Fibroblast of upper back skin (primary cell): ENCODE measurements around the gene ADCYAP1.
"Not testable (repeated sequence)": the region's sequence is repeated elsewhere in the genome, so short reads cannot be mapped to it uniquely, and the experiment has no call there.

Experiments
- DNase-seq: peaks from one replicate; pipeline ENCODE4 v3.0.0-alpha.2; 2013

Gene ADCYAP1

DNA sequence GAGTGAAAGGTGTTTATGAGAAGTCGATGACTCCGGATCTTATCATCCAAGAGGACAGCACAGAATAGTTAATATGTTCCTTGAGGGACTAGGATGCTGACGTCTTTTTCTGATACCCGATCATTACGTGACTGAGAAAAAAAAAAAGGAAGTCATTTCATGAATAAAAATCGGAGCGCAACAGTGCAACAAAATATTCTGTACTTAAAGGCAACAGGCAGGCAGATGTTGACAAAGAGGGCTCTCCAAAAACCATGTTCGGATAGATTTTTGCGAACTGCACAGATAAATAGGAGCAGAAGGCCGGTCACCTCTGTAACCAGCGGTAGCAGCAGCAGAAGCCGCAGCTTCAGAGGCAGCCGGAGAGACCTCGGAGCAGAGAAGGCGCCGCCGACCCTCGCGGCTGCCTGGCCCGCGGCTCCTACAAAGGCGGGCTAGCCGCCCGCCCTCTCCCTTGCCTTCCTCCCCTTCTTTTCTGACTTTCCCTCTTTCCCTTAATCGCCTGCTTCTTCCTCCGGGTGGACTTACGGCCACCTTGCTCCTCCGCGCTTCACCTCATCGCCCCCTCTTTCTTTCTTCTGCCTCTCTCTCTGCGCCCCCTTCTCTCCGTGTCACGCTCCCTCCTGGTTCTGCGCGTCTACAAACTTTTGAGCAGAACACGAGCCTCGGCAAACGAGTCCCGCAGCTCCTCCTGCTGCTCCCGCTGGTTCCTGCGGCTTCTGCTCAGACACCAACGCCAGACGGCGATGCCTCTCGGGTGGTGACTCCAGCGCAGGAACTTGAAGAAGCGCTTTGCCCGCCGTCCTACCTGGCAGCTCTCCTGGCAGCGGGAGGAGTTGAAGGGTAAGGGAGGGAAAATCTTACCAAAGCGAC lies at the start of gene ADCYAP1:
TSS of gene ADCYAP1 (plus strand) at position 654 of the 873 bp plus-strand sequence. CDS start 516 bp downstream, outside the sequence.
- DNase-seq: no peak

DNA sequence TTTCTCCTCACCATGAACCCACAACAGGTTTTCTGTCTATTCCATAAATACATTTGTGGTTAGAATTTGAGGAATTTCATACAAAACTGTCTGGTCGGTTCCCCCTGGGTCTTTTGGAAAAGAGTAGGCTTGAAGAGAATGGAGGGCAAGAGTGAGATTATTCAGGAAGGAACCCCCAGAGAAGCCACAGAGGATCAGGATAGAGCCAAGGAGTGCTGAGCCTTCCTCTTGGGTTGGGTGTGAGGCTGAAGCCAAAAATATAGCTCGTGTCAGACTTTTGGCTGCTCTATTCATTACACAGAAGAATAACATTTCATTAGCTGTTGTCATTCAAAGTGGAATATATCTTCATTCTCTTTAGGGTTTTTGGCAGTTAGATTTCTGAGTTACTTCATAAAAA lies 46.7 kb upstream of the ADCYAP1 start:
- DNase-seq: peak; percentile 59

DNA sequence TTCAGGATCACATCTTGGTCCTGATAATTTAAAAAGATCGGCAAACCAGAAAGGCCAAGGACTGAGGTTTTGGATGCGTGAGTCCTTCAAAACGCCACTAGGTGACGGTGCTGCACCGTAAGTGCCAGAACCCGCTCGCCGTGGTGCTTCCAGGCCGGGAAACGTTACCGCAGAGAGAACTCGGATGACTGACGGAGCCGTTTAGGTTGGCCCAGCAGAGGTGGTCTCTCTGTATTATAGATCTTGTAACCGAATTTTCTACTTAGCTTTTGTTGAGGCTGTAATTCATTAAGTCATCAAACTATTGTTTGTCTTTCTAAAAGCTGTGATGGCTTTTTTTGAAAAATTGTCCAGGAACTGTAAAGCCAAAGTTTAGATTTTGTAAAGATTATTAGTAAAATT lies 39.8 kb upstream of the ADCYAP1 start:
- DNase-seq: peak; percentile 72

DNA sequence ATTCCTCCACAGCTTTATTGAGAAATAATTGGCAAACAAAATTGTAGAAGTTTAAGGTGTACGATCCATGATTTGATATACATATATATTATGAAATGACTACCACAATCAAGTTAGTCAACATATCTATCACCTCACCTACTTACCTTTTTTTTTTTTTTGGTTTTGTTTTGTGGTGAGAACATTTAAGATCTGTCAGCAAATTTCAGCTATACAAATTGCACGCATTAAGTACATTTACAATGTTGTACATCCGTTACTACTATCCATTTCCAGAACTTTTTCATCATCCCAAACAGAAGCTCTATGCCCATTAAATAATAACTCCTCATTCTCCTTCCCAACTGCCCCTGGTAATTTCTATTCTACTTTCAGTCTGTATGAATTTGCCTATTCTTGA lies 37.4 kb upstream of the ADCYAP1 start:
- no peak for DNase-seq

DNA sequence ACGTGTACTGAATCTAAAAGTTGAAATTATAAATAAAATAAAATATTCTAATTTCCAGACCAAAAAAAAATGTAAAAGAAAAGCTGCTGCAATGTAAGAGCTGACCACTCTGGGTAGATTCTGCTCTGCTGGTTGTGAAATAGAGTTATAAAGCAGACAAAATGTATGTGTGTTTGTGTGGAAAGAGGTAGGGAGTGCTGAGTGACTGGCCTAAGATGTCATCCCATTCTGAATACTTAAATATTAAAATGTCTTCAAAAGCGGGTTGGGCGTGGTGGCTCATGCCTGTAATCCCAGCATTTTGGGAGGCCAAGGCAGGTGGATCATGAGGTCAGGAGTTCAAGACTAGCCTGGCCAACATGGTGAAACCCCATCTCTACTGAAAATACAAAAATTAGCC lies 31.2 kb upstream of the ADCYAP1 start:
- not testable (repeated sequence) for DNase-seq

DNA sequence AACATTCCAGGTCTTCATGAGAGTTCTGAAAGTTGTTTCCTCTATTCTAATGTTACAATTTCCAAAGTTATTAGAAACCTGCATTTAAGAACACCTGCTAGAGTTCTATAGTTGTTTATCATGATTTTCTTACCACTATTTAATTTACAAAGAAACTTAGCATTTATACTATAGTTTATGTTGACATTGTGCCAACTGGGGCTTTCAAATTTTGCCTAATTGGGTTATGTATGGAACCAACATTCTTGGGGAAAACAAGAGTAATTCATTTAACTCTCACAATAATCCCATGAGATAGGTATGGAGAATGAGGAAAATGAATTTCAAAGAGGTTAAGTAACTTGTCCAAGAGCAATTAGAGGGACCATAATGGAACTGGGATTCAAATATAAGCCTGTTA lies 28.8 kb upstream of the ADCYAP1 start:
- no peak for DNase-seq

DNA sequence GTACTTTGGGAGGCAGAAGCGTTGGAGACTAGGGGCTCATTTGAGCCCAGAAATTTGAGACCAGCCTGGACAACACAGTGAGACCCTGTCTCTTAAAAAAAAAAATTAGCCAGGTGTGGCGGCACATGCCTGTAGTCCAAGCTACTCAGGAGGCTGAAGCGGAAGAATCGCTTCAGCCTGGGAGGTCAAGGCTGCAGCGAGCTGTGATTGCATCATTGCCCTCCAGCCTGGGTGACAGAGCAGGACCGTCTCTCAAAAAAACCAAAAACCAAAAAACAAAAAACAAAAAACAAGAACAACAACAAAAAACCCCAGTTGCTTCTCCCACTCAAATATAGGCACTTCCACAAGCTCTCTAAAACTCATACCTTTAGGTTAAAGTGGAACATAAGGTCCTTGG lies 27.4 kb upstream of the ADCYAP1 start:
- DNase-seq: no peak

DNA sequence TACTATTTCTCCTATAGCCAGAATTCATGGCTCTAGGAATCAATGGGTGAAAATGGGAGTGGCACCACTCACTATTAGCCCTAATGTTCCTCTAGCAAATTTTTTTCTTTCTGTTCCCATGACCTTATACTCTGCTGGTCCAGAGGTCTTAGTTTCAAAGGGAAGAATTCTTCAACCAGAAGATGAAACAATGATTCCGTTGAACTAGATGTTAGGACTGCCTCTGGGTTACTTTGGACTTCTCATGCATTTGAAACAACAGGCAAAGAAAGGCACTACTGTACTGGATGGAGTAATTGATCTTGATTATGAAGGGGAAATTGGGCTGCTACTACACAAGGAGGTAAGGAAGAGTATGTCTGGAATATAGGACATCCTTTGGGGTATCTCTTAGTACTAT lies 18.6 kb upstream of the ADCYAP1 start:
- no peak for DNase-seq

DNA sequence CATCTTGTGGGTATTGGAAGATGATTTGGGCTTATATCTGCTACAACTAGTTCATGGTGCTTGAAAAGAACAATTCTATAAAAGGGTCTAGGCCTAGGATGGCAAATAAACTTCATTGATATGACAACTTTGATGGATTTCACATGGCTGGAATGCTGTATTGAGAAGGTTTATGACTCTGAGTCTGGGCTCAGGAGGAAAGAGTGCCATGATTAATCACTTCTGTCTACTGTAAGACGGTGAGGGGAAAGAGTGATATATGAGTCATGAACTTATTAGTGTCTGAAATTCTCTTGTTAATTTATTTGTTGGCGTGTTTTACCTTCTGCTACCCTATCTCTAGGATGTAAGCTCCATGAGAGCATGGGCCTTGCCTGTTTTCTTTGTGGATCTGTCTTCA lies 17.0 kb upstream of the ADCYAP1 start:
- no peak for DNase-seq

DNA sequence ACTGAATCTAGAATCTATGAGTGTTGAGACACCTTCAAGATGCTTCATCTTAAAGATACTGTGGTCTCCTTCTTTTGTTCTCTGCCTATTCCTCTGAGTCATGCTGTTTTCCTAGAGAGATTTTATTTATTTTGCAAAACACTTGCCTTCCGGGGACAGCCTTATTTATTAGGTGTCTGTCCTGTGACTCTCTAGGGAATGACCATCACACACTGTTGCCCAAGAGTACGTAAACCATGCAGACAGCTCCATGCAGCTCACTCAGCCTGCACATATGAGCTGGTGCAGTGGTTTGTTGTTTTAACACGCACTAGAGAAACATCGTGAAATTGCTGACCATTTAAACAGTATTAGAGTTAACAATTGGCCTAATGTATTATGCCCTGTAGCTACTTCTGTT lies 12.4 kb upstream of the ADCYAP1 start:
- no peak for DNase-seq

DNA sequence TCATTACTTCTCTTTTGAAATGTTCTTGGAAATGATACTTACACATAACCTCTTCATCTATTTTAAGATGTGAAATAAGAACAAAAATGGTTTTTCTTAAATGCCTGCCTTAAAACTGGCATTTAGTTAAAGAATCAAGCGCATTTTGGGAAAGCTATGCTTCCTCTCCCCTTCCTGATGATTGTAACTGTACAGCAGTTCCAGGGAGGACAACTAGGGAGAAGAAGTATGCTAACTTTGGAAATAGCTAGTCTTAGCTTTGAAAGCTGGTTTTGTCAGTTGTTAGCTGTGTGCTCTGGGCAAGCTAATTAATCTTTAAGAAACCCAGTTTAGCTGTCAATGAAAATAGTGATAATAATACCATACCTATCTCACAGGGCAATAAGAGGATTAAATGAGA lies 8.4 kb upstream of the ADCYAP1 start:
- no peak for DNase-seq

DNA sequence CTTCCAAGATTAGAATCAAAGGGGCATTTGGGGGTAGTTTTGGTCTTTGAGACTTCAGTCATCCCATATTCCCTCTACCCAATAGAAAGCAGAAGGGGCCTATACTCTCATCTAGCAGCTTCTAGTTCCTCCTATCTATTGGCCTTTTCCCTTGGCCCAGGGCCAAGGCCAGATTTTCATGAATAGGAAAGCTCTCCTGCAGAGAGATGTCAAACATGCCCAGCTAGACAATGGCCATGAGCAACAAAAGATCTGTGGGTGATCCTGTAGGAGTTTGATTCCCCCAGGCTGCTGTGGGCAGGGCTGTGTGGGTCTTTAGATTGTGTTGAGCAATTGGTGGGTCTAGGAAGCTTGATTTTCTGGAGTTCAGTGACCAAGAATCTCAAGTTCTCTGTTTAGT lies 2.9 kb upstream of the ADCYAP1 start:
- DNase-seq: no peak

DNA sequence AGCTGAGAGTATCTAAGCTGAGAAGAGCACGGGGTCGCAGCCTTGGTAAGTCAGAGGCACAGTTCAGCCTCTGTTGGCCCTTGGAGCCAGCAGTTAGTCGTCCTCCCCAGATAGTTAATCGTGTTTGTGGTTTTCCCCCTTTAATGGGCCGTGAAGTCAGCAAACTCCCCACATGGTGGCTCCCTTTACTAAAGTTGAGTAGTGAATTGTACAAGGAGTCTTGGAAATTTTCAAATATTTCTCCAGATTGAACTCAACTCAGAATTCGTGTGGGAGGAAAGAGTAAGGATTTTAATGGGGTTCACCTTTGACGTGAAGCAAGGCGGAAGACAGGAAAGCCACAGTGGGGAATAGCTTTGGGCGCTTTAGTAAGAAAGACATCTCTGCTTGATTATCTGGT lies 2.4 kb upstream of the ADCYAP1 start:
- peak; percentile 26 for DNase-seq

DNA sequence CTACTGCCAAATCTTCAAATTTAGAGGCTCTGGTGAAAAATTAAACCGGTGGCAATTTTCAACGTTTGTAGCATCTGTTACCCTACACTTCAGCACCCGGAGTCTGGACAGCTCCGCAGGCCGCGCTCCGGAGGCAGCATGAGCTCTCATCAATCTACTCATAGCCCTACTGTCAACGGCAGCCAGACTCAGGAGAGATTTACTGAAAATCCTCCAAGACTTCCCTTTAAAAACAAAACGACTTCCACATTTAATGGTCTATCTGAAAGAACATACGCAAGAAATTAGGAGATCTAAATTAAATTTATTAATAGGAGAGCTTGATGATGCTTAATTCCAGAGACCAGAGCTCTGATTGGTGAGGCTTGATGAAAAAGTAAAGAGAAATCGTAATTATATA lies 970 bp upstream of the ADCYAP1 start:
- DNase-seq: peak; percentile 54

DNA sequence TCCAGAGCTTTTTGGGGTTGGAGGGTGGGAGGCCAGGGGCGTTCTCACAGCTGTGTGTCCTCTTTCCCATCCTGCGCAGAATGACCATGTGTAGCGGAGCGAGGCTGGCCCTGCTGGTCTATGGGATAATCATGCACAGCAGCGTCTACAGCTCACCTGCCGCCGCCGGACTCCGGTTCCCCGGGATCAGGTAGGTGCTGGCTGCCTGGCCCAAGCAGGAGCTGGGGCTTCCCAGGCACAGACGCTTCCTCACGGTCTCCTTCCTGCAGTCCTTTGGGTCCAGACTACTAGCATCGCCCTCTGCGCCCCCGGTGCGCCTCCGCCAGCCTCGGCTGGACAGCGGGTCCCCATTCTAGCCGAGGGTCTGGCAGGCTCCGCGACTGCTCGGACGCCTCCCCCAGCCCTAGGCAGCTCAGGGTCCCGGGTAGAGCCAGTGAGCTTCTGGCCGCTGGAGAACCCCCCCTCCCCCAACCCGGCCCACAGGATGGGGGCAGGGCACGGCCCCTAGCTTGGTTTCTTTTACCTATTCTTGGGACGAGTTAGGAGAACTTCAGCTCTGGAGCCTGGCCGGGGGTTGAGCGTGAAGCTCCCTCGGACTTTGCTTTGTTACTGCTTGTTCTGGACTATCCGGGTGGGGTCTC lies 756 bp downstream of the ADCYAP1 start:
- no peak for DNase-seq

DNA sequence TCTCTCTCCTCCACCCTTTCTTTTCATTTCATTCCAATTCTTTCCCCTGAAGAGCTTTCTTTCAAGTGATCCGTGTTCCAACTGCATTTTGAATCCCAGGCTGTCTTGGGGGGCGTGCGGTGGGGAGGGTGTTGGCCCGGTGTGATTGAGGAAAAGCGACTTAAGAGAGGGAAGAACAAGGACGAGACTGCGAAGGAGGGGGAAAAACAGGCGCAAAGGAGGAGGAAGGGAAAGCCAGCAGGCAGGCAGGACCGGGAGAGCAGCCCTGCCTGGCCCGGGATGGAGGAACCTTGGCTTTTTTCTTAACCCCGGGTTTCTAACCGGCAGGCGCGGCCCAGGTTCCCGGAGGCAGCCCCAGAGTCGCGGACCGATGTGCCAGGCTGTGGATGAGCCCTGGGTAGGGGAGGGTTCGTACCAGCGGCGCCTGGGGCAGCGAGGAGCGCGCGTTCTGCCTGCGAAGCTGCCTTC lies 1.3 kb downstream of the ADCYAP1 start:
- DNase-seq: no peak

DNA sequence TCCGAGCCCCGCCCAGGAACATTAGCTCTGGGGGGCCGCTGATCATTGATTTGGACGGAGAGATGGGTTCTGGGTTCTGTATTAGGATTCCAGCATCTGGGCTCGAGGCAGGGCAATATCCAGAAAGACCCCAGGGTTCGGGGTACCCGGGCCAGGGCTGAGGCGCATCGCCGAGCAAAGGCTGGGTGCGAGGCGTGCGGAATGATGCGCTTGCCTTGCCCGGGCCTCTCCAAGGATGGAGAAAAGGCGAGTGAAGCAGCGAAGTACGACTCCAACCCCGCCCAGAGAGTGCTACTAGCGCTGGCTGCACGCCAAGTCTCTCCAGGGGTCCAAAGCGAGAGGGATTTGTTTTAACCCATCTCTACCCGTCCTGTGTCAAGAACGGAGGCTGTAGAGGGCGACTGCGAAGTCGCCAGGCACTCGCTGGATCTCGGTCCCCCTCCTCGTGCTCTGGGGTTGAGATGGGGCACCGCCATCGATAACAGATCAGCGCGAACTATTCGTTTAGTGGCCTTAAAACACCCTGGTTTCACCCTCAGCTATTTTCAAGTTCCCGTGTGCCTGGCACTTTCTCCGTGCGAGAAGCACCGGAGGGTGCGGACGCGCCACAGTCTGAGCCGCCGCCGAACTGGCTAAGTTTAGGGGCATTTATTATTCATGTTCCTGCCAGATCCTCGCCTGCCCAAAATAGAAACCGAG lies 1.9 kb downstream of the ADCYAP1 start:
- DNase-seq: no peak

DNA sequence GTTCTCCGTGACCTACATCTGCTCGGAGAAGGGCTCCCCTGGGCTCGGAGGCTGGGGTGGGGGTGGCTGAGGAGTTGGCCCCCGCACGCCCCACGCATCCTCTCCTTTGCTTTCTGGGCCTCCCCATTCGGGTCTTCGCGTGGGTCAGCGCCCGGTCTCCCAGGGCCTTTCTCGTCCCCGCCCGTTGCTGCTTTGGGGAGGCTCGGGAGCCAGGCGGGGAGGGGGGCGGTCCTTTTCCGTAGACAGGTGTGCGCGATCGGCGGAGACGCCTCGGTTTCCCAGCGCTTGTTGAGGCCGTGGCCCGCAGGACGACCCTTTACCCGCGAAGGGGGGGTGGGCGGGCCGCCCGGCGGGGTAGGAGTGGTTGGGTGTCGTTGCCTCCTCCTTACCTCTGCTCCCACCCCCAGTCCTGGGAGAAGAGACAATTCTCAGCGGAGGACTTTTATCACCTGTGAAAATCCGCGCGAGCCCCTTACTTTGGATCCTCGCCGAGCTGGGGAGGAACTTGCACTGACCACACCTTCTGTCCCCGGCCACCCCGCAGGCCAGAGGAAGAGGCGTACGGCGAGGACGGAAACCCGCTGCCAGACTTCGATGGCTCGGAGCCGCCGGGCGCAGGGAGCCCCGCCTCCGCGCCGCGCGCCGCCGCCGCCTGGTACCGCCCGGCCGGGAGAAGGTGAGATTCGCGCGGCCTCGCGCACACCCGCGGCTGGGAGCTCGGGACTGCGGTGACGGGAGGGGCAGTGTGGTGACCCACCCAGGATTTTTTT lies 2.6 kb downstream of the ADCYAP1 start:
- no peak for DNase-seq

DNA sequence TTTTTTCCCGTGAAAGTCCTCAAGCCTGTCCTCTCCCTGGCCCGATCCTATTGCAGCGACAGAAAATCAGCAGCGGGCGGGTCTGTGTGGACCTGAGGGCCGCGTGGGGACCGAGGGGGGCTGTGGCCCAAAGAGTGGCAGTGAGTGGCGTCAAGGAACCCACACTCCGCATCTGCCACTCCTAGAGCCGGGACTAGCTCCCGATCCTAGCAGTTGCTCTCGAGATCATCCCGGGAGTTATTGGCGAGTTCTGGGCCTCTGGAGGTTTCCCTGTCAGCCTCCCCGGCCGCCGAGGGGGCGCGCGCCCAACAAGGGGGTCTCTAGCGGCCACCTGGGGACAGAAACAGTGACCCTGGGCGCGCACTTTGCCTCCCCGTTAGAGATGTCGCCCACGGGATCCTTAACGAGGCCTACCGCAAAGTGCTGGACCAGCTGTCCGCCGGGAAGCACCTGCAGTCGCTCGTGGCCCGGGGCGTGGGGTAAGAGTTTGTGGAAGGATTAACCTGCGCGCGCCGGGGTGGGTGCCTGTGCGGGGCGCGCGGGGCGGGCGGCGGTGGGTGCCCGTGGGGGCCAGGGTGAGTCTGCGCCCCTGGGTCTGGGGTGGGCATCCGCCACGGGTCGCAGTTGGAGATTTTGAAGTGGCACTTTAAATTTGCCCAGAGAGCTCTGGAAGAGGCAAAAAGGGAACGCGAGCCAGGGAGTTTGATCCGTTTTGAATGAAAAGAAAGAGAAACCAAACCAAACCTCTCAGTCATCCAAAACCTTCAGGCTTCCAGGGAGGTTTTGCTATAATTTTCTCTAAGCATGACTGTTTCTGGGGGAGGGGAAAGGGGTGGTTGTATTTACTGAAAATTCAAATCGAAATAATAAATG lies 3.5 kb downstream of the ADCYAP1 start:
- DNase-seq: no peak

DNA sequence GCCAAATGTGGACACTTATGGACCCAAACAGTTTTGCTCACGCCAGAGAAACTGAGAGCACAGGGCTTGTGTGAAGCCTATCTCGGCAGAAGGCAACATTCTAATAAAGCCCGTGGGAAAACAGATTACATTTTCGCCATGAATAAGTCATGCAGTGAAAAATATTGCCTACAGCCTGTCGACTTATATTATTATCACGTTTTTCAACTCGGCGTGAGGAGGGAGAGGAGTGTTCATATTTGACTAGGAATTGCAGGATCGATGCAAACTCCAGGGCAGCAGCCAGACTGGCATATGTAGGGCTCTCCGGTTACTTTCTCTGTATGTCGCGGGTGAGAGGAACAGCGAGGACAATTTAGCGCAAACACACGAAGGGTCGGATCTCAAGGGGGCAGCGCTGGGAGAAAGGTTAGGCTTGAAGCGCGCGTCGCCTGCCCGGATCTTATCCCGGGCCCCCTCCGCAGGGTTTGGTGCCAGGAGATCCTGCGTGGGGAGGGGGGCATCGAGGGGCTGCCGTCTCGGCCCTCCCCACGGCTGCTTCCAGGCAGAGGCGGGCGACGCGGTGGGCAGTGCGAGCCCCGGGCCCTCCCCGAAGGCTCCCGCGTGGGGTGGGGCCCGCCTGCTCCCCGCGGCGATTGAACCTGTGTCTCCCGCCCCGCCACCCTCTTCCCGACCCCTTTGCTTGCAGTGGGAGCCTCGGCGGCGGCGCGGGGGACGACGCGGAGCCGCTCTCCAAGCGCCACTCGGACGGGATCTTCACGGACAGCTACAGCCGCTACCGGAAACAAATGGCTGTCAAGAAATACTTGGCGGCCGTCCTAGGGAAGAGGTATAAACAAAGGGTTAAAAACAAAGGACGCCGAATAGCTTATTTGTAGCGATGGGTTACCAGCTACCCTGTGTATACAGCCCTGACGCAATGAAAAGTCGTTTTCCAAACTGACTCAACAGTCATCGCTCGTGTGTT lies 4.4 kb downstream of the ADCYAP1 start:
- DNase-seq: no peak

DNA sequence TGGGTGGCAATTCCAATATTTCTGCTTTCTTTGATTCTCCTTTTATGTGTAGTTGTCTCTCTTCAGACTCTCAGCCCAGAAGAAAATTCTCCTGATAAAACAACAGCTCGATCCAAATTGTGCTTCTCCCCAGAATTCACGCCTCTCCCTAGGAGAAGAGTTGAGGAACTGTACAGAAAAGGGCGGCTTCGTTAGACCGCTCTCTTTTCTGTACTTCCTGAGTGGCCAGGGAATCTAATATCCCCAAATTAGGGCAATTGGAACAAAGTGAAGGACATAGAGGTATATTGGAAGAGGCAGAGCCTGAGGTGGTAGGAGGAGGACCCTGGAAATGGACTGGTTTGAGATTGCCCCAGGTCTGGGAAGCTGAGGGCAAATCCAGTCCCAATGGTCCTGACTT lies 5.6 kb downstream of the ADCYAP1 start:
- DNase-seq: no peak
